ENCODE data around the gene SPPL3.
A peak's percentile ranks its signal among the peaks of the same experiment; 100 is the strongest.

SPPL3 gene

GRCh38 chr12:120719496-120720233 is 184.5 kb downstream of the SPPL3 start:
- DNase-seq = no peak

GRCh38 chr12:120719072-120719471 is 185.1 kb downstream of the SPPL3 start:
- DNase-seq = no peak

DNA sequence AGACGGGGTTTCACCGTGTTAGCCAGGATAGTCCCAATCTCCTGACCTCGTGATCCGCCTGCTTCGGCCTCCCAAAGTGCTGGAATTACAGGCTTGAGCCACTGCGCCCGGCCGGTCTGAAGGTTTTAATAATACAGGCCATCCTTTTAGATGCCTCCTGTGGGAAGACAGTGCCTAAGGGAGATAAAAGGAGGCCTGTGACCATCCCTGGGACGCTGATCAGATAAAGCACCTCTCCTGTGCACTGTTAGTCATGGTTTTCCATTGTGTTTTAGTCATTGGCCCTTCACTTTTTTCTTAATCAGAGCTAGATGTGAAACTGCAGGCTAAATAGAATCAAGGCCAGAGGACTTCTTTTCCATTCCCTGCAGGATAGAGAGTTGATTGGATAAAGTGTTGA is 186.1 kb downstream of the SPPL3 start:
- DNase-seq = no peak

DNA sequence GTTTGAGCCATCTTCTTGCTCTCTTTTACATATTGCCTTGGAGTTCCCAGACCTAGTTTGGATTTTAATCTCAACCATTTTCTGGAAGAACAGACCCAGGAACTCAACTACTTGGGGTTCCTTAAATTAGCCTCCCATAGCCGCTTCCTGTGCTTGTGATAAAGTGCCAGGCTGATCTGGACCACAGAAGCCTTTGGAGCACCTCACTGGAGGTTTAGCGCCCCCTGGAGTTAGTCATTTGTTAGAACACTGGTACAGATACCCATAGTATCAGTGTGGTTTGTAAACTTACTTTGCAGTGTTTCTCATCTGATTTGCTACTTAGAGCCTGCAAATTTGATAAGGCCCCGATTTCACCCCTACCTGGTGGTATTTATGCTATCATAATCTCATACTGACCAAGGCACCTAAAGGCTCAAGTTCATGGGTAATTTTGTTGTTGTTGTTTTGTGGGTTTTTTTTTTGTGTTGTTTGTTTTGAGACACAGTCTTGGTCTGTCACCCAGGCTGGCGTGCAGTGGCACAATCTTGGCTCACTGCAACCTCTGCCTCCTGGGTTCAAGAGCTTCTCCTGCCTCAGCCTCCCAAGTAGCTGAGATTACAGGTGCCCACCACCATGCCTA is 190.2 kb downstream of the SPPL3 start:
- DNase-seq = peak; percentile 67

GRCh38 chr12:120712610-120713009 is 191.5 kb downstream of the SPPL3 start:
- DNase-seq = no peak

Measured in NCI-H1694 treated with DMSO at 0.1 percent for 48 hours (cell line).